ENCODE results near the gene PGM1. TPM values are rescaled to one million over a fixed set of nuclear protein-coding genes. Genes with fewer than 3 reads are reported as not detected.

Gene PGM1
- total RNA-seq, 1 donor from 2014 or later = 46.0 TPM

DNA sequence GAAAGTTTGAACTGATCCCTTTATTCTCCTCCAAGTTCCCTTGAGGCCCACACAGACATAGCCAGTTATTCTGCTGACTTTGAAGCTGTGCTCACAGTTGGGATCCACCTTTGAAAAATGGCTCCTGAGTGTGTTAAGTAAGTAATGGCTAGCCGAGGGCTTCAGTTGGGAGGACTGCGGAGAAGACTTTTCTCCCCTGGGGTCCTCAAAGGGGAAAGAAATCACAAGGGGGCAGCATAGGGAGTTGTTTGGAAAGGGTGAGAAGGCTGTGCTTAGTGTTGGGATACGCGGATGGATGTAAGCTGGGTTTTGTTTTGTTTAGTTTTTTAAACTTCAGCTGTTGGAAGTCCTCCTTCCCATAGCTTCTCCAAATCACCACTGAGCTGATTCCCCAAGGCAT lies 8.3 kb downstream of the PGM1 start:
- Mint-ChIP-seq H3K4me1 (peaks cover 5% of the 10 kb centered on the region), H3K27ac (no peak overlapping the region), H3K27me3 (ENCODE audit: low read depth) (no peaks in the 10 kb centered on the region), H3K36me3 (peaks cover 5% of the 10 kb centered on the region), H3K9me3 (peaks cover 7% of the 10 kb centered on the region), H3K4me3 (no peak overlapping the region)
- no peak for TF ChIP-seq CTCF (IDR thresholded peaks at IDR 0.05; ENCODE audit: unreplicated experiment)
- DNase-seq (ENCODE audit: low spot score in 2 of 2, unreplicated experiment in 2 of 2) = no peak

GRCh38 chr1:63601912-63602311 lies 8.7 kb downstream of the PGM1 start:
- Mint-ChIP-seq H3K9me3 (peaks cover 7% of the 10 kb centered on the region), H3K36me3 (peaks cover 5% of the 10 kb centered on the region), H3K27me3 (ENCODE audit: low read depth) (no peaks in the 10 kb centered on the region), H3K27ac (no peak overlapping the region), H3K4me3 (no peak overlapping the region), H3K4me1 (peaks cover 5% of the 10 kb centered on the region)
- DNase-seq (ENCODE audit: low spot score in 2 of 2, unreplicated experiment in 2 of 2) = no peak
- no peak for TF ChIP-seq CTCF (IDR thresholded peaks at IDR 0.05; ENCODE audit: unreplicated experiment)

GRCh38 chr1:63602629-63603028 lies 9.4 kb downstream of the PGM1 start:
- Mint-ChIP-seq H3K27me3 (ENCODE audit: low read depth) (no peaks in the 10 kb centered on the region), H3K4me1 (peaks cover 5% of the 10 kb centered on the region), H3K4me3 (no peak overlapping the region), H3K36me3 (peaks cover 5% of the 10 kb centered on the region), H3K9me3 (peaks cover 7% of the 10 kb centered on the region), H3K27ac (no peak overlapping the region)
- TF ChIP-seq CTCF (IDR thresholded peaks at IDR 0.05; ENCODE audit: unreplicated experiment) = no peak
- DNase-seq (ENCODE audit: low spot score in 2 of 2, unreplicated experiment in 2 of 2) = no peak

DNA sequence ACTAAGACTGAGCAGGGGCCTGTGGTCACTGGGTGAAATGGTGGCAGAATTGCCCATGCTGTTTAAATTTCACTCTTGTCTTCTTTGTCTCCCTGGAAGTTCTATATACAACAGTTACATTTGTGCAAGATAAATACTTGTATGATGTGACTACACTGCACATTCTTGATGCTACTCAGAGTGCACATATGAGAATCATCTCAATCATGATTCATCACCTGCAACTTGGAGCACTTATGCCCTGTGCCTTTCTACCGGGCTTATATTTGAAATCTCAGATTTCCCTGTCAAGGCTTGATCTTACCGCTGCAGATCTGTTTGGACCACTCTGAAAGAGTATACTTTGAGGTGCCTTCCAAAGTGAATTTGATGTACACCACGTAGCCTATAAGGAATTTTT lies 10.6 kb downstream of the PGM1 start:
- H3K27ac Mint-ChIP-seq = no peak overlapping the region
- peaks cover 4% of the 10 kb centered on the region for H3K36me3 Mint-ChIP-seq
- H3K27me3 Mint-ChIP-seq (ENCODE audit: low read depth) = no peaks in the 10 kb centered on the region
- no peak for DNase-seq (ENCODE audit: low spot score in 2 of 2, unreplicated experiment in 2 of 2)
- peaks cover 9% of the 10 kb centered on the region for H3K4me1 Mint-ChIP-seq
- peaks cover 7% of the 10 kb centered on the region for H3K9me3 Mint-ChIP-seq
- no peak for TF ChIP-seq CTCF (IDR thresholded peaks at IDR 0.05; ENCODE audit: unreplicated experiment)
- H3K4me3 Mint-ChIP-seq = no peak overlapping the region

DNA sequence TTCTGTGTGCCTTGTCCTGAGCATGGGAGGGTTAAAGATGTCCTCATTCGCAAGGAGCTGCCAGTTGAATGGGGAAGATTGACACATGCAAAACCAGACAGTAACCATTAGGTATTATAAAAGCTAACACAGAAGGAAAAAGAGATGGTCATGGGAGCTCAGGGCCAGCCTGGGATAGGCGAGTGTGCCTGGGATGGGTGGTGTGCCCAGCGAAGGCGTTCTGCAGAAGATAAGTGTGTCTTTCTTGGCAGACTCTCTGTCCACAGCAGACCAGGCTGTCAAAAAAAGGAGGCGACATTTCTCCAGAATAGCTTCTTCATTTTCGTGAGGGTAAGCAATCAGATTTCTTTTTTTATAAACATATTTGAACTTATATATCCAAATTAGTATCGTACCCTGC lies 14.1 kb downstream of the PGM1 start:
- Mint-ChIP-seq H3K4me3 (no peak overlapping the region), H3K27me3 (ENCODE audit: low read depth) (no peaks in the 10 kb centered on the region), H3K27ac (no peak overlapping the region), H3K36me3 (no peaks in the 10 kb centered on the region), H3K9me3 (no peaks in the 10 kb centered on the region), H3K4me1 (peaks cover 6% of the 10 kb centered on the region)
- DNase-seq (ENCODE audit: low spot score in 2 of 2, unreplicated experiment in 2 of 2) = no peak
- no peak for TF ChIP-seq CTCF (IDR thresholded peaks at IDR 0.05; ENCODE audit: unreplicated experiment)

DNA sequence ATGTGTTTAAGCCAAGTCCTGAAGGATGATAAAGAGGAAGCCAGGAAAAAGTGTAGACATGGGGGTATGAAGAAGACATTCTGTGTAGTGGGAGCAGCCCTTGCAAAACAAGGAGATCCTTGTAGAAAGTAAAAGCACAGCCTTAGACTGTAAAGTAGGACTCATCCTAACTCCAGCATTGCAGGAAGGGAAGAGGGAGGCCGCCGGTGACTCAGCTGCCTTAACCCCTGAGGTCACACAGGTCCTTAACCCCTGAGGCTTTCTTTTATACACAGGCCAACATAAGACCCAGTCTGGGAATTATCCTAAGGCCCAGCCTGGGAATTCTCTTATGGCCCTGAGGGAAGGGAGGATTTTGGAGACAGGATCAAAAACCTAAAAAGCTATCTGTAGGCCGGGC lies 18.0 kb downstream of the PGM1 start:
- Mint-ChIP-seq H3K27ac (no peak overlapping the region), H3K4me3 (no peak overlapping the region), H3K27me3 (ENCODE audit: low read depth) (no peaks in the 10 kb centered on the region), H3K36me3 (no peaks in the 10 kb centered on the region), H3K9me3 (no peaks in the 10 kb centered on the region), H3K4me1 (peaks cover 21% of the 10 kb centered on the region)
- no peak for DNase-seq (ENCODE audit: low spot score in 2 of 2, unreplicated experiment in 2 of 2)
- TF ChIP-seq CTCF (IDR thresholded peaks at IDR 0.05; ENCODE audit: unreplicated experiment) = no peak
